Suprapubic skin (tissue), 4 donors: Measurements from ENCODE around the gene CADM1.

Experiments
- EP300 ChIP-seq: sonication (generic); formaldehyde crosslinking; IDR thresholded peaks from one replicate; pipeline ENCODE4 v1.6.1; 2017; ENCODE audit warnings: antibody characterized with exemption
- POLR2AphosphoS5 ChIP-seq, 3 donors: sonication (generic); formaldehyde crosslinking; IDR thresholded peaks; one replicate each; pipeline ENCODE4 v1.6.1; 2017; ENCODE audit warnings: antibody characterized with exemption in 3 of 3
- TF ChIP-seq, protein P1 (sequence below), 2 donors: fragments of 200-600 bp in 1 of 2; fragments of 450-650 bp in 1 of 2; sonication (generic) in 1 of 2; IDR thresholded peaks; one replicate each; pipeline ENCODE4 v1.5.1; 2016 to 2019; ENCODE audit warnings: antibody characterized with exemption in 2 of 2, mild to moderate bottlenecking in 1 of 2, moderate library complexity in 1 of 2

- TF ChIP-seq, protein P1, sequence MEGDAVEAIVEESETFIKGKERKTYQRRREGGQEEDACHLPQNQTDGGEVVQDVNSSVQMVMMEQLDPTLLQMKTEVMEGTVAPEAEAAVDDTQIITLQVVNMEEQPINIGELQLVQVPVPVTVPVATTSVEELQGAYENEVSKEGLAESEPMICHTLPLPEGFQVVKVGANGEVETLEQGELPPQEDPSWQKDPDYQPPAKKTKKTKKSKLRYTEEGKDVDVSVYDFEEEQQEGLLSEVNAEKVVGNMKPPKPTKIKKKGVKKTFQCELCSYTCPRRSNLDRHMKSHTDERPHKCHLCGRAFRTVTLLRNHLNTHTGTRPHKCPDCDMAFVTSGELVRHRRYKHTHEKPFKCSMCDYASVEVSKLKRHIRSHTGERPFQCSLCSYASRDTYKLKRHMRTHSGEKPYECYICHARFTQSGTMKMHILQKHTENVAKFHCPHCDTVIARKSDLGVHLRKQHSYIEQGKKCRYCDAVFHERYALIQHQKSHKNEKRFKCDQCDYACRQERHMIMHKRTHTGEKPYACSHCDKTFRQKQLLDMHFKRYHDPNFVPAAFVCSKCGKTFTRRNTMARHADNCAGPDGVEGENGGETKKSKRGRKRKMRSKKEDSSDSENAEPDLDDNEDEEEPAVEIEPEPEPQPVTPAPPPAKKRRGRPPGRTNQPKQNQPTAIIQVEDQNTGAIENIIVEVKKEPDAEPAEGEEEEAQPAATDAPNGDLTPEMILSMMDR (IDR thresholded peaks at IDR 0.05), result no peak
- TF ChIP-seq EP300 (no peak), POLR2AphosphoS5 (IDR thresholded peaks at IDR 0.05) (no peak)
Observed at GRCh38 chr11:115385226-115385625, 119.0 kb downstream of the CADM1 start.
